Ovary (tissue), 9 donors: Measurements from ENCODE around the gene EXOG. TPM values are rescaled to one million over a fixed set of nuclear protein-coding genes. Genes with fewer than 3 reads are reported as not detected.

Experiments used
- DNase-seq, 5 donors: peaks; one replicate each; pipeline ENCODE4 v3.0.0-alpha.2; 2019 to 2020
- H3K27ac ChIP-seq, 2 donors: fragments of 200-600 bp; one replicate each; pipeline versions ENCODE4 v1.5.1 to v1.8.0; 2019 to 2022
- H3K27me3 ChIP-seq: fragments of 200-600 bp; one replicate; pipeline ENCODE4 v1.8.0; 2022
- H3K36me3 ChIP-seq: fragments of 200-600 bp; sonication (generic); one replicate; pipeline ENCODE4 v1.5.1; 2019
- H3K4me1 ChIP-seq: one replicate; pipeline ENCODE4 v1.8.1; 2013; ENCODE audit warnings: mild to moderate bottlenecking, moderate library complexity; ENCODE audit not compliant: insufficient read depth
- H3K4me3 ChIP-seq: fragments of 200-600 bp; sonication (generic); one replicate; pipeline ENCODE4 v1.5.1; 2017
- H3K9me3 ChIP-seq, 2 donors: fragments of 200-600 bp in 1 of 2; sonication (generic) in 1 of 2; one replicate each; pipeline versions ENCODE4 v1.5.1 to v1.8.1; 2013 to 2019; ENCODE audit warnings: mild to moderate bottlenecking in 1 of 2, moderate library complexity in 1 of 2
- CTCF ChIP-seq, 3 donors: fragments of 450-650 bp in 2 of 3; fragments of 200-600 bp in 1 of 3; IDR thresholded peaks; one replicate each; pipeline versions ENCODE4 v1.5.1 to v1.8.0; 2016 to 2022; ENCODE audit warnings: antibody characterized with exemption in 3 of 3, mild to moderate bottlenecking in 1 of 3
- EP300 ChIP-seq: sonication (generic); formaldehyde crosslinking; IDR thresholded peaks from one replicate; pipeline ENCODE4 v1.6.1; 2017; ENCODE audit warnings: antibody characterized with exemption
- POLR2A ChIP-seq: fragments of 450-650 bp; IDR thresholded peaks from one replicate; pipeline ENCODE4 v1.6.1; 2017; ENCODE audit warnings: antibody characterized with exemption, mild to moderate bottlenecking, moderate library complexity
- WGBS, 3 donors: extraction: QIAGEN DNeasy Blood & Tissue Kit in 1 of 3; methylation state at CpG; one replicate each; pipeline versions ENCODE4 v1.1.5 to v1.1.7; 2013 to 2017; 5-methylcytosine and 5-hydroxymethylcytosine counted together
- intact Hi-C, 4 donors: fragments of 100-400 bp; cut with DNase I; formaldehyde crosslinking; loops; one replicate each; pipeline versions ENCODE4 v1.11.0 to v1.15.1; 2022 to 2023
- polyA plus RNA-seq, 2 donors: library from polyadenylated mRNA; stranded (reverse); fragments of 200-250 nt in 1 of 2; fragments of 350-450 nt in 1 of 2; fragmentation: Illumina TruSeq in 1 of 2; extraction: RNeasy Lipid Tissue Mini Kit (QIAGEN cat#74804) in 1 of 2; gene quantifications; one replicate each; pipeline ENCODE4 v1.2.3, GENCODE V29; 2013 to 2014
- total RNA-seq, 7 donors: library from RNA; depleted of rRNA in 2 of 7; stranded (reverse); fragments of >200 nt in 2 of 7; fragmentation: NEBNext Ultra II Directional in 3 of 7; extraction: Animal tissue kit (Norgen Biotek cat#: 25700) in 3 of 7; gene quantifications; one replicate each; pipeline versions ENCODE4 v1.1.0 to v1.2.4, GENCODE V29; 2016 to 2023
- donor health status: DM: no; HTN: no; CAD: no; lungs with moderate emphysema.
- donor health status: DM: no; HTN: no; CAD: no.
- donor health status: Bipolar disorder and iron deficiency.
- donor health status: DM: yes; HTN: yes; CAD: no.
- donor health status: DM: no; HTN: no; CAD: no.
- donor health status: DM: yes; HTN: yes; CAD: no.

Gene EXOG
- total and polyA plus RNA-seq, 9 donors = 5.4 to 14.8 (median 9.0) TPM

GRCh38 chr3:38549957-38550840, 54.1 kb downstream of the EXOG start:
- Histone ChIP-seq H3K27me3 (no peaks in the 10 kb centered on the region), H3K4me3 (no peak overlapping the region), H3K36me3 (no peaks in the 10 kb centered on the region), H3K9me3 (no peaks in the 10 kb centered on the region), H3K27ac (no peak overlapping the region), H3K4me1 (no peaks in the 10 kb centered on the region)
- no peak for TF ChIP-seq POLR2A
- TF ChIP-seq EP300 = no peak
- TF ChIP-seq CTCF (IDR thresholded peaks at IDR 0.05) = no peak
- intact Hi-C loops = no loop called here
- 96 to 97% (median 96%) methylated on average over 33 of the region's 33 CpGs for whole genome bisulfite sequencing, 3 donors
- DNase-seq = no peak

DNA sequence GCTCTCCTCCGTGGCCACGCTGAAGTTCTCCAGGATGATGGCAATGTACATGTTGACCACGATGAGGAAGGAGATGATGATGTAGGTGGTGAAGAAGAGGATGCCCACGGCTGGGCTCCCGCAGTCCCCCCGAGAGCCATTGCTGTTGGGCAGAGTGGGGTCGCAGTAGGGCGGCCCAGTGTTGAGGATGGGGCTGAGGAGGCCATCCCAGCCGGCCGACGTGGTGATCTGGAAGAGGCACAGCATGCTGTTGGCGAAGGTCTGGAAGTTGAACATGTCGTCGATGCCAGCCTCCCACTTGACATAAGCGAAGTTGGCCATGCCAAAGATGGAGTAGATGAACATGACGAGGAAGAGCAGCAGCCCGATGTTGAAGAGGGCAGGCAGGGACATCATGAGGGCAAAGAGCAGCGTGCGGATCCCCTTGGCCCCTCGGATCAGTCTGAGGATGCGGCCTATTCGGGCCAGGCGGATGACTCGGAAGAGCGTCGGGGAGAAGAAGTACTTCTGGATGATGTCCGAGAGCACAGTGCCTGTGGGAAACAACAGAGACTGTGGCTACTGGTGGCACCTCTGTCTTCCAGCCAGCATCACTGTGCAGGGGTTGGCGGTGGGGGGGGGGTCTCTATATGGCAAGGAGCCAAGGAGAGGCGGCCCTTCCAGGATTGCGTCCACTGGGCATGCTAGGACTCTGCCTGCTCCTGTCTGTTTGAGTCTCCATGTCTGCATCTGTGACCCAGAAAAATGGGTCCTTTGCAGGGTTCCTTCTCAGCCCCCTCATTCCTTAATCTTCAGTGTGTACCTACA, 55.1 kb downstream of the EXOG start:
- no peak for DNase-seq
- TF ChIP-seq POLR2A (no peak), EP300 (no peak), CTCF (IDR thresholded peaks at IDR 0.05) (no peak)
- H3K4me1 ChIP-seq = no peaks in the 10 kb centered on the region
- H3K36me3 ChIP-seq = no peaks in the 10 kb centered on the region
- H3K27me3 ChIP-seq = no peaks in the 10 kb centered on the region
- 96 to 97% (median 96%) methylated on average over 29 to 30 of the region's 30 CpGs for WGBS, 3 donors
- H3K27ac ChIP-seq = no peak overlapping the region
- no peaks in the 10 kb centered on the region for H3K9me3 ChIP-seq
- intact Hi-C loops = no loop called here
- H3K4me3 ChIP-seq = no peak overlapping the region

DNA sequence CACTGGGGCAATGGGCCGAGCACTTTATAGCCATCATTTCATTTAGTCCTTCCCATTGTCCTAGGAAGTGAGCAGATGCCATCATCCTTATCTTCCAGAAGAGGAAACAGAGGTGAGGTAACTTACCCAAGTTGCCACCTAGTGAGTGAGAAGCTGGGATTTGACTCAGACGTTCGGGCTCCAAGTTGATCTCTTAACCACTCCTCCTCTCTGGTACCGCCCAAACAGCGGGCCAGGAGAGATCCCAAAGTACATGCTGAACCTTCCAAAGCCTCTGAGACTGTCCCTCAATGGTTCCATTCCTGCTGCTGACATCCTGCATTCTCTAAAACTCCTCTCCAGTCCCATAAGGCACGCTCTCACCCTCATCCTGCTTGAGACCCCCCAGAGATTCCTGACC, 56.2 kb downstream of the EXOG start:
- TF ChIP-seq CTCF (IDR thresholded peaks at IDR 0.05) (no peak), POLR2A (no peak), EP300 (no peak)
- intact Hi-C loops = no loop called here
- no peaks in the 10 kb centered on the region for H3K9me3 ChIP-seq
- no peak overlapping the region for H3K27ac ChIP-seq
- WGBS, 3 donors = 79 to 81% (median 79%) methylated on average over 6 of the region's 6 CpGs
- H3K4me3 ChIP-seq = no peak overlapping the region
- no peaks in the 10 kb centered on the region for H3K27me3 ChIP-seq
- no peaks in the 10 kb centered on the region for H3K4me1 ChIP-seq
- DNase-seq = no peak
- H3K36me3 ChIP-seq = no peaks in the 10 kb centered on the region

GRCh38 chr3:38553071-38553470, 56.9 kb downstream of the EXOG start:
- intact Hi-C loops = no loop called here
- Histone ChIP-seq H3K27me3 (no peaks in the 10 kb centered on the region), H3K9me3 (no peaks in the 10 kb centered on the region), H3K4me3 (no peak overlapping the region), H3K4me1 (no peaks in the 10 kb centered on the region), H3K36me3 (no peaks in the 10 kb centered on the region), H3K27ac (no peak overlapping the region)
- DNase-seq = no peak
- 91 to 95% (median 91%) methylated on average over 2 of the region's 2 CpGs for WGBS, 3 donors
- TF ChIP-seq EP300 (no peak), CTCF (IDR thresholded peaks at IDR 0.05) (no peak), POLR2A (no peak)
